H9 (cell line): ENCODE measurements around the gene BHLHE40. TPM values are rescaled to one million over a fixed set of nuclear protein-coding genes. Genes with fewer than 3 reads are reported as not detected.

Experiments
- DNase-seq: peaks from one replicate; pipeline ENCODE4 v3.0.0-alpha.2; 2017
- H2AFZ ChIP-seq: one replicate; pipeline ENCODE4 v1.6.1; 2013; ENCODE audit warnings: mild to moderate bottlenecking, low read length, control low read depth, moderate library complexity
- H2AK5ac ChIP-seq: 2 replicates; pipeline ENCODE4 v1.6.1; 2013; ENCODE audit warnings: low read length, control low read depth, mixed read lengths; ENCODE audit not compliant: insufficient read length
- H2BK120ac ChIP-seq: one replicate; pipeline ENCODE4 v1.6.1; 2013; ENCODE audit warnings: low read depth, mild to moderate bottlenecking, low read length, control low read depth, inconsistent platforms; ENCODE audit not compliant: poor library complexity, severe bottlenecking
- H2BK12ac ChIP-seq: 2 replicates; pipeline ENCODE4 v1.6.1; 2013; ENCODE audit warnings: low read length, control low read depth, mixed read lengths, low read depth; ENCODE audit not compliant: insufficient read length
- H2BK15ac ChIP-seq: 2 replicates; pipeline ENCODE4 v1.6.1; 2013; ENCODE audit warnings: low read depth, low read length, control low read depth
- H2BK20ac ChIP-seq: one replicate; pipeline ENCODE4 v1.6.1; 2013; ENCODE audit warnings: low read depth, mild to moderate bottlenecking, low read length, control low read depth, inconsistent platforms; ENCODE audit not compliant: poor library complexity, severe bottlenecking
- H2BK5ac ChIP-seq: 2 replicates; pipeline ENCODE4 v1.6.1; 2013; ENCODE audit warnings: low read length, control low read depth, mixed read lengths; ENCODE audit not compliant: insufficient read length
- H3K14ac ChIP-seq: 2 replicates; pipeline ENCODE4 v1.6.1; 2013; ENCODE audit warnings: low read length, control low read depth; ENCODE audit not compliant: insufficient read depth
- H3K18ac ChIP-seq: 2 replicates; pipeline ENCODE4 v1.6.1; 2013; ENCODE audit warnings: low read depth, mild to moderate bottlenecking, mixed read lengths, low read length, control low read depth; ENCODE audit not compliant: insufficient read length
- H3K23ac ChIP-seq: 2 replicates; pipeline ENCODE4 v1.6.1; 2013; ENCODE audit warnings: low read length, control low read depth, mixed read lengths, low read depth; ENCODE audit not compliant: insufficient read length
- H3K23me2 ChIP-seq: 2 replicates; pipeline ENCODE4 v1.6.1; 2013; ENCODE audit warnings: low read depth, mild to moderate bottlenecking, mixed read lengths, low read length, control low read depth; ENCODE audit not compliant: insufficient read length, poor library complexity, severe bottlenecking
- H3K27ac ChIP-seq: 2 replicates; pipeline ENCODE4 v1.5.1; 2013; ENCODE audit warnings: low read length, control low read depth, mixed read lengths, low read depth; ENCODE audit not compliant: insufficient read length
- H3K27me3 ChIP-seq: 2 replicates; pipeline ENCODE4 v1.6.1; 2013; ENCODE audit warnings: low read length, control low read depth, inconsistent platforms; ENCODE audit not compliant: insufficient read depth
- H3K4ac ChIP-seq: 2 replicates; pipeline ENCODE4 v1.6.1; 2013; ENCODE audit warnings: low read depth, mild to moderate bottlenecking, control low read depth, inconsistent platforms, low read length, moderate library complexity
- H3K4me1 ChIP-seq: 2 replicates; pipeline ENCODE4 v1.6.1; 2013; ENCODE audit warnings: low read length, control low read depth, inconsistent platforms; ENCODE audit not compliant: insufficient read depth
- H3K4me2 ChIP-seq: 2 replicates; pipeline ENCODE4 v1.6.1; 2013; ENCODE audit warnings: low read length, control low read depth, mixed read lengths; ENCODE audit not compliant: insufficient read length, insufficient read depth
- H3K56ac ChIP-seq: 2 replicates; pipeline ENCODE4 v1.6.1; 2013; ENCODE audit warnings: low read depth, mild to moderate bottlenecking, mixed read lengths, low read length, control low read depth; ENCODE audit not compliant: insufficient read length
- H3K79me1 ChIP-seq: 2 replicates; pipeline ENCODE4 v1.6.1; 2013; ENCODE audit warnings: low read depth, mild to moderate bottlenecking, moderate library complexity, low read length, control low read depth, inconsistent platforms; ENCODE audit not compliant: insufficient read depth, poor library complexity, severe bottlenecking
- H3K79me2 ChIP-seq: 2 replicates; pipeline ENCODE4 v1.6.1; 2013; ENCODE audit warnings: low read length, control low read depth, inconsistent platforms; ENCODE audit not compliant: insufficient read depth
- H3K9ac ChIP-seq: 2 replicates; pipeline ENCODE4 v1.6.1; 2013; ENCODE audit warnings: low read length, control low read depth, mixed read lengths; ENCODE audit not compliant: insufficient read length; ENCODE audit errors: extremely low read depth
- H3K9me3 ChIP-seq: one replicate; pipeline ENCODE4 v1.6.1; 2013; ENCODE audit warnings: low read depth, low read length, inconsistent platforms; ENCODE audit not compliant: control insufficient read depth
- H3T11ph ChIP-seq: one replicate; pipeline ENCODE4 v1.6.1; 2013; ENCODE audit warnings: mild to moderate bottlenecking, low read length, control low read depth, inconsistent platforms
- H4K20me1 ChIP-seq: one replicate; pipeline ENCODE4 v1.6.1; 2013; ENCODE audit not compliant: control insufficient read depth, insufficient read length, insufficient read depth
- H4K5ac ChIP-seq: 2 replicates; pipeline ENCODE4 v1.6.1; 2013; ENCODE audit warnings: low read depth, mild to moderate bottlenecking, mixed read lengths, low read length, control low read depth; ENCODE audit not compliant: insufficient read length
- H4K8ac ChIP-seq: replicated peaks from 2 replicates; pipeline ENCODE4 v1.6.1; 2013; ENCODE audit warnings: low read length, control low read depth, mixed read lengths, low read depth; ENCODE audit not compliant: insufficient read length
- H4K91ac ChIP-seq: 2 replicates; pipeline ENCODE4 v1.6.1; 2013; ENCODE audit warnings: low read depth, mild to moderate bottlenecking, moderate library complexity, mixed read lengths, low read length, control low read depth; ENCODE audit not compliant: insufficient read length
- H3K27ac Mint-ChIP-seq, 3 experiments: 2 replicates in 2 of 3; 3 replicates in 1 of 3; pipeline ENCODE4 v1.8.0; 2020 to 2021; ENCODE audit warnings: mixed read lengths in 3 of 3, mild to moderate bottlenecking in 1 of 3, moderate library complexity in 1 of 3
- H3K27me3 Mint-ChIP-seq: 2 replicates; pipeline ENCODE4 v1.8.0; 2021; ENCODE audit warnings: low read depth, mild to moderate bottlenecking, moderate library complexity, mixed read lengths
- H3K36me3 Mint-ChIP-seq, 3 experiments: 2 replicates in 2 of 3; 3 replicates in 1 of 3; pipeline ENCODE4 v1.8.0; 2020 to 2021; ENCODE audit warnings: low read depth in 3 of 3, mixed read lengths in 3 of 3; ENCODE audit not compliant: insufficient read depth in 1 of 3
- H3K4me1 Mint-ChIP-seq, 2 experiments: 2 replicates each; pipeline ENCODE4 v1.8.0; 2020; ENCODE audit warnings: mixed read lengths in 2 of 2
- H3K4me3 Mint-ChIP-seq, 2 experiments: 2 replicates in 1 of 2; 3 replicates in 1 of 2; pipeline ENCODE4 v1.8.0; 2020 to 2021; ENCODE audit warnings: mild to moderate bottlenecking in 2 of 2, mixed read lengths in 2 of 2, moderate library complexity in 1 of 2
- H3K9me3 Mint-ChIP-seq, 2 experiments: 2 replicates in 1 of 2; 3 replicates in 1 of 2; pipeline ENCODE4 v1.8.0; 2020; ENCODE audit warnings: mild to moderate bottlenecking in 2 of 2, mixed read lengths in 2 of 2, moderate library complexity in 1 of 2
- CTCF ChIP-seq: fragments of 200-600 bp; sonication (generic); conservative IDR thresholded peaks from 3 replicates; pipeline ENCODE4 v1.8.0; 2021; ENCODE audit warnings: antibody characterized with exemption, mild to moderate bottlenecking
- WGBS: extraction: QIAGEN DNeasy Blood & Tissue Kit; methylation state at CpG from one replicate; pipeline ENCODE4 v1.1.7; 2013; ENCODE audit warnings: missing lambda C conversion rate, low lambda C conversion rate, mixed read lengths; ENCODE audit not compliant: insufficient read length; ENCODE audit errors: extremely low coverage; 5-methylcytosine and 5-hydroxymethylcytosine counted together
- total RNA-seq: library from RNA; stranded (reverse); gene quantifications from 2 replicates; pipeline ENCODE4 v1.2.1, GENCODE V29; 2021

BHLHE40 gene
- total RNA-seq, 1 experiment from 2014 or later: 4.1 TPM

DNA sequence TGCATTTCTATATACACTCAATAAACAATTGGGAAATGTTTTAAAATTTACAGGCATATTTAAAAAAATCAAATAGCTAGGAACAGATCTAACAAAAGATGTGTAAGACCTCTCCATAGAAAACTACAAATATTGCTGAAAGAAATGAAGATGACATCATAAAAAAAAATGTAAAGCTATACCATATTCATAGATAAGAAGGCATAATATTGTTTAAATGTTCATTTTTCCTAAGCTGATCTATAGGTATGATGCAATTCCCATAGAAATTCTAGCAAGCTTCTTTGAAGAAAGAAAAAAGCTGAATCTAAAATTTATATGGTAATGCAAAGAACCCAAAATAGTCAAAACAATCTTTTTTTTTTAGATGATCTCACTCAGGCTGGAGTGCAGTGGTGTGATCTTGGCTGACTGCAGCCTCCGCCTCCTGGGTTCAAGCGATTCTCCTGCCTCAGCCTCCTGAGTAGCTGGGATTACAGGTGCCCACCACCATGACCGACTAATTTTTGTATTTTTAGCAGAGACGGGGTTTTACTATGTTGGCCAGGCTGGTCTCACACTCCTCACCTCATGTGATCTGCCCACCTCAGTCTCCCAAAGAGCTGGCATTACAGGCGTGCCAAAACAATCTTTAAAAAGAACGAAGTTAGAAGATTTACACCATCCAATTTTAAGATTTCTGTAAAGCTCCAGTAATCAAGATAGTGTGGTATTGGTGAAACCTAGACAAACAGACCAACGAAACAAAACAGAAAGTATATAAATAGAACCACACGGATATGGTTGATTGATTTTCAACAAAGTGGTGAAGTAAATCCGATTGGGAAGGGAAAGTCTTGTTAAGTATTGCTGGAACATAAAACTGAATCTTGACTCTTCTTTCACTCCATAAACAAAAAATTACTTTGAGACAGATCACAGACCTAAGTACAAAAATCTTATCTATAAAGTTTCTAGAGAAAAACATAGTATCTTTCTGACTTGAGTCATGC, 6.3 kb upstream of the BHLHE40 start:
- H3K56ac ChIP-seq: no peak overlapping the region
- Mint-ChIP-seq H3K9me3 (peaks cover under 1 to 3% of the 10 kb centered on the region in 2 experiments; a peak in 1 of 5 replicates), H3K36me3 (no peaks in the 10 kb centered on the region), H3K27me3 (peaks cover 35% of the 10 kb centered on the region), H3K27ac (no peak overlapping the region), H3K4me3 (no peak overlapping the region), H3K4me1 (peaks cover 15 to 23% of the 10 kb centered on the region in 2 experiments)
- H3K4me2 ChIP-seq: no peak overlapping the region
- no peaks in the 10 kb centered on the region for H3K79me2 ChIP-seq
- no peak overlapping the region for H2BK5ac ChIP-seq
- no peak overlapping the region for H4K91ac ChIP-seq
- no peak for TF ChIP-seq CTCF
- H3K9ac ChIP-seq: no peak overlapping the region
- H2BK15ac ChIP-seq: no peak overlapping the region
- no peak overlapping the region for H3T11ph ChIP-seq
- H3K4ac ChIP-seq: no peak overlapping the region
- no peak overlapping the region for H3K14ac ChIP-seq
- no CpG with 5 or more reads among the region's 9 CpGs for WGBS
- no peaks in the 10 kb centered on the region; the same call in 1 of the 2 replicates for H3K4me1 ChIP-seq
- no peaks in the 10 kb centered on the region; the same call in 1 of the 2 replicates for H3K27me3 ChIP-seq
- no peak overlapping the region for H3K18ac ChIP-seq
- H3K79me1 ChIP-seq: no peaks in the 10 kb centered on the region
- H3K27ac ChIP-seq: no peak overlapping the region
- H4K8ac ChIP-seq: no peak overlapping the region
- no peak overlapping the region for H2BK120ac ChIP-seq
- H2BK20ac ChIP-seq: no peak overlapping the region
- no peaks in the 10 kb centered on the region for H3K9me3 ChIP-seq
- DNase-seq: no peak
- H4K5ac ChIP-seq: no peak overlapping the region
- H4K20me1 ChIP-seq: no peaks in the 10 kb centered on the region
- H2AK5ac ChIP-seq: no peak overlapping the region
- no peak overlapping the region for H2AFZ ChIP-seq
- H2BK12ac ChIP-seq: no peak overlapping the region
- H3K23me2 ChIP-seq: peaks cover 12% of the 10 kb centered on the region
- H3K23ac ChIP-seq: no peak overlapping the region
